ENCODE results near the gene MON2. TPM values are rescaled to one million over a fixed set of nuclear protein-coding genes. Genes with fewer than 3 reads are reported as not detected.

Gene MON2
- total RNA-seq, 4 donors from 2014 or later, result 78.6 to 102 (median 97.7) TPM

GRCh38 chr12:62537551-62537950 lies 70.9 kb downstream of the MON2 start:
- no peak for DNase-seq
- H3K9me3 ChIP-seq, result no peaks in the 10 kb centered on the region
- H3K27me3 ChIP-seq, result no peaks in the 10 kb centered on the region
- peaks cover 0 to 65% (median 0%) of the 10 kb centered on the region in 3 donors for H3K36me3 ChIP-seq
- H3K4me3 ChIP-seq, result no peak overlapping the region
- no peak overlapping the region for H3K27ac ChIP-seq
- no peaks in the 10 kb centered on the region for H3K4me1 ChIP-seq
- TF ChIP-seq, protein P1, sequence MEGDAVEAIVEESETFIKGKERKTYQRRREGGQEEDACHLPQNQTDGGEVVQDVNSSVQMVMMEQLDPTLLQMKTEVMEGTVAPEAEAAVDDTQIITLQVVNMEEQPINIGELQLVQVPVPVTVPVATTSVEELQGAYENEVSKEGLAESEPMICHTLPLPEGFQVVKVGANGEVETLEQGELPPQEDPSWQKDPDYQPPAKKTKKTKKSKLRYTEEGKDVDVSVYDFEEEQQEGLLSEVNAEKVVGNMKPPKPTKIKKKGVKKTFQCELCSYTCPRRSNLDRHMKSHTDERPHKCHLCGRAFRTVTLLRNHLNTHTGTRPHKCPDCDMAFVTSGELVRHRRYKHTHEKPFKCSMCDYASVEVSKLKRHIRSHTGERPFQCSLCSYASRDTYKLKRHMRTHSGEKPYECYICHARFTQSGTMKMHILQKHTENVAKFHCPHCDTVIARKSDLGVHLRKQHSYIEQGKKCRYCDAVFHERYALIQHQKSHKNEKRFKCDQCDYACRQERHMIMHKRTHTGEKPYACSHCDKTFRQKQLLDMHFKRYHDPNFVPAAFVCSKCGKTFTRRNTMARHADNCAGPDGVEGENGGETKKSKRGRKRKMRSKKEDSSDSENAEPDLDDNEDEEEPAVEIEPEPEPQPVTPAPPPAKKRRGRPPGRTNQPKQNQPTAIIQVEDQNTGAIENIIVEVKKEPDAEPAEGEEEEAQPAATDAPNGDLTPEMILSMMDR (IDR thresholded peaks at IDR 0.05), result no peak
- no peak for TF ChIP-seq POLR2A (IDR thresholded peaks at IDR 0.05)

DNA sequence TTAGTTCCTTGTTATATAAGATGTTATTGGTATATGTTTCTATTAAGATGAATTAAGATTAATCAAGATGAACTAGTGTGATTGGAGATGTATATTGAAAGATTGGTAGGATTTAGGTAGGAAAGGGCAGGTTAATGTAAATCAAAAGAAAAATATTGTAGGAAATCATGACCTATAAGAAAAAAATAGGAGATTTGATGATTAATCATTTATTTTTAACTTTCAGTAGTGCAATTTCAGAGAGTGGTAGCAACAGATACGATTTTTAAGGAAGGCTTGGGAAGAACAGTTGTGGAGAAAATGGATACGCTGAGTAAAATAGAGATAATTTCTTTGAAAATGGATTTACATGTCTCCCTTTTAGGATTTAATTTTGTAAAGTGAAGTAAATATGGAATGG lies 73.7 kb downstream of the MON2 start:
- Histone ChIP-seq H3K27me3 (no peaks in the 10 kb centered on the region), H3K27ac (no peak overlapping the region), H3K4me1 (no peaks in the 10 kb centered on the region), H3K36me3 (peaks cover 0 to 66% (median 0%) of the 10 kb centered on the region in 3 donors), H3K9me3 (no peaks in the 10 kb centered on the region), H3K4me3 (no peak overlapping the region)
- DNase-seq, result no peak
- TF ChIP-seq, protein P1 (IDR thresholded peaks at IDR 0.05), result no peak
- TF ChIP-seq POLR2A (IDR thresholded peaks at IDR 0.05), result no peak

- peaks cover 0 to 69% (median 0%) of the 10 kb centered on the region in 3 donors for H3K36me3 ChIP-seq
- no peak for DNase-seq
- no peak for TF ChIP-seq POLR2A (IDR thresholded peaks at IDR 0.05)
- TF ChIP-seq, protein P1 (IDR thresholded peaks at IDR 0.05), result no peak
- H3K9me3 ChIP-seq, result no peaks in the 10 kb centered on the region
- no peaks in the 10 kb centered on the region for H3K4me1 ChIP-seq
- no peaks in the 10 kb centered on the region for H3K27me3 ChIP-seq
- no peak overlapping the region for H3K4me3 ChIP-seq
- H3K27ac ChIP-seq, result no peak overlapping the region
These were observed 76.2 kb downstream of the MON2 start for GRCh38 chr12:62542814-62543213.

DNA sequence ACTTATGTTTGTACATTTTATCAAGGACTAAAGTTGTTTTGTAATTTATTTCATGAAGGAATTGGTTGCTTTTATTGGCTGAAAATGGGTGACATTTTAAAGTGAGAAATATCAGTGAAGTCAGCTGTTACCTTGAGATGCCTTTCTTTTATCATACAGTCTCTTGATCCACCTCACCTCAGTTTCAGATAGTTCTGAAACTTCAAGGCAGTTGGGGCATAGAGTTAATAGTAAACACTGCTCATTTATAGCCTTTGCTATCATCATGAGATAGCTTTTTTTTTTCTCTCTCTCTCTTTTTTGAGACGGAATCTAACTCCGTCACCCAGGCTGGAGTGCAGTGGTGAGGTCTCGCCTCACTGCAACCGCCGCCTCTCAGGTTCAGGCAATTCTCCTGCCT lies 76.7 kb downstream of the MON2 start:
- Histone ChIP-seq H3K27ac (no peak overlapping the region), H3K36me3 (peaks cover 0 to 69% (median 0%) of the 10 kb centered on the region in 3 donors)
- no peak for DNase-seq

DNA sequence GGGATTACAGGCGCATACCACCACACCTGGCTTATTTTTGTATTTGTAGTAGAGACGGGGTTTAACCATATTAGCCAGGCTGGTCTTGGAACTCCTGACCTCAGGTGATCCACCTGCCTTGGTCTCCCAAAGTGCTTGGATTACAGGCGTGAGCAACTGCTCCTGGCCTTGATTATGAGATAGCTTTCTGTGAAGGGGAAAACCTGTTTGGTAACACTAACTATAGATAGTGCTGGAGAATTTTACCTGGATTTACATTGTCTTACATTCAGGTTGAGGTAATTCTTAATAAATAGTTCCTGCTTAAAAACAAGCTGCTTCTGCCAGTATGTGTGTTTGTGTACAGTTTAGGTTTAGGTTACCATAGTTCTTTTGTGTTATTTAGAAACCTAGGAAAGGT lies 77.1 kb downstream of the MON2 start:
- Histone ChIP-seq H3K4me3 (no peak overlapping the region), H3K27ac (no peak overlapping the region), H3K36me3 (peaks cover 0 to 71% (median 0%) of the 10 kb centered on the region in 3 donors), H3K9me3 (no peaks in the 10 kb centered on the region), H3K4me1 (no peaks in the 10 kb centered on the region), H3K27me3 (no peaks in the 10 kb centered on the region)
- no peak for DNase-seq
- TF ChIP-seq, protein P1 (IDR thresholded peaks at IDR 0.05), result no peak
- no peak for TF ChIP-seq POLR2A (IDR thresholded peaks at IDR 0.05)

More for the DNA sequence above, 76.7 kb downstream of the MON2 start:
- no peak for TF ChIP-seq POLR2A (IDR thresholded peaks at IDR 0.05)
- TF ChIP-seq, protein P1 (IDR thresholded peaks at IDR 0.05), result no peak
- H3K4me1 ChIP-seq, result no peaks in the 10 kb centered on the region
- no peaks in the 10 kb centered on the region for H3K9me3 ChIP-seq
- no peaks in the 10 kb centered on the region for H3K27me3 ChIP-seq
- H3K4me3 ChIP-seq, result no peak overlapping the region

Data from Peyer's patch (tissue), 4 donors.